Measurements from ENCODE around the gene SASH1. TPM values are rescaled to one million over a fixed set of nuclear protein-coding genes. Genes with fewer than 3 reads are reported as not detected.
"Not testable (repeated sequence)": the region's sequence is repeated elsewhere in the genome, so short reads cannot be mapped to it uniquely, and the experiment has no call there.

SASH1 gene
- total RNA-seq, 1 donor from 2014 or later: 0.41 TPM

- intact Hi-C loops (cut with micrococcal nuclease): loop anchor here (1.0 kb wide), 1 partner anchor 370 kb away; no protein-coding TSS in a partner anchor
Observed at GRCh38 chr6:148577687-148578488, 235.2 kb downstream of the SASH1 start.

- intact Hi-C loops (cut with micrococcal nuclease): loop anchor here (1.0 kb wide), 1 partner anchor 370 kb away; no protein-coding TSS in a partner anchor
Observed at GRCh38 chr6:148578489-148578814, 235.8 kb downstream of the SASH1 start.

- intact Hi-C loops (cut with micrococcal nuclease): loop anchor here (1.0 kb wide), 1 partner anchor 369 kb away; no protein-coding TSS in a partner anchor
Observed at GRCh38 chr6:148578837-148579565, 236.4 kb downstream of the SASH1 start.

GRCh38 chr6:148580442-148580841 is 237.8 kb downstream of the SASH1 start:
- intact Hi-C loops (cut with micrococcal nuclease): no loop called here

- intact Hi-C loops (cut with micrococcal nuclease): no loop called here
Observed at GRCh38 chr6:148583631-148584030, 241.0 kb downstream of the SASH1 start.

GRCh38 chr6:148585641-148586040 is 243.0 kb downstream of the SASH1 start:
- intact Hi-C loops (cut with micrococcal nuclease): not testable (repeated sequence)

GRCh38 chr6:148590883-148591282 is 248.2 kb downstream of the SASH1 start:
- intact Hi-C loops (cut with micrococcal nuclease): no loop called here

GRCh38 chr6:148591656-148592055 is 249.0 kb downstream of the SASH1 start:
- intact Hi-C loops (cut with micrococcal nuclease): no loop called here

- intact Hi-C loops (cut with micrococcal nuclease): no loop called here
Observed at GRCh38 chr6:148593130-148593812, 250.6 kb downstream of the SASH1 start.

- intact Hi-C loops (cut with micrococcal nuclease): no loop called here
Observed at GRCh38 chr6:148593813-148594170, 251.2 kb downstream of the SASH1 start.

GRCh38 chr6:148595550-148595949 is 252.9 kb downstream of the SASH1 start:
- intact Hi-C loops (cut with micrococcal nuclease): no loop called here

GRCh38 chr6:148596891-148597455 is 254.3 kb downstream of the SASH1 start:
- intact Hi-C loops (cut with micrococcal nuclease): no loop called here

- intact Hi-C loops (cut with micrococcal nuclease): no loop called here
Observed at GRCh38 chr6:148598724-148599123, 256.1 kb downstream of the SASH1 start.

- intact Hi-C loops (cut with micrococcal nuclease): no loop called here
Observed at GRCh38 chr6:148599967-148600426, 257.4 kb downstream of the SASH1 start.
